Right lobe of liver (tissue), 6 donors: ENCODE data around the gene ABHD16A. TPM values are rescaled to one million over a fixed set of nuclear protein-coding genes. Genes with fewer than 3 reads are reported as not detected.

Source experiments
- ATAC-seq, 4 donors: fragments of 200-7000 bp; cut with Tn5 transposase; one replicate each; pipeline ENCODE4 v1.9.1; 2020; ENCODE audit warnings: mild to moderate bottlenecking in 4 of 4, moderate library complexity in 4 of 4
- DNase-seq, 3 donors: peaks; one replicate each; pipeline ENCODE4 v3.0.0-alpha.2; 2020
- H3K27ac ChIP-seq, 3 donors: fragments of 200-600 bp; one replicate each; pipeline ENCODE4 v1.8.0; 2022
- H3K27me3 ChIP-seq, 2 donors: fragments of 200-600 bp; one replicate each; pipeline ENCODE4 v1.8.0; 2022
- H3K36me3 ChIP-seq, 4 donors: fragments of 200-600 bp; sonication (generic) in 1 of 4; one replicate each; pipeline versions ENCODE4 v1.5.1 to v1.8.0; 2017 to 2022; ENCODE audit warnings: control low read depth in 1 of 4
- H3K4me1 ChIP-seq, 4 donors: fragments of 200-600 bp; sonication (generic) in 1 of 4; one replicate each; pipeline versions ENCODE4 v1.5.1 to v1.8.0; 2017 to 2022; ENCODE audit warnings: control low read depth in 1 of 4
- H3K4me3 ChIP-seq, 3 donors: fragments of 200-600 bp; one replicate each; pipeline ENCODE4 v1.8.0; 2022
- H3K9me3 ChIP-seq, 4 donors: fragments of 200-600 bp; sonication (generic) in 1 of 4; one replicate each; pipeline versions ENCODE4 v1.5.1 to v1.8.0; 2017 to 2022; ENCODE audit warnings: control low read depth in 1 of 4
- POLR2A ChIP-seq: fragments of 450-650 bp; IDR thresholded peaks from one replicate; pipeline ENCODE4 v1.6.1; 2017; ENCODE audit warnings: antibody characterized with exemption, mild to moderate bottlenecking
- WGBS: methylation state at CpG from one replicate; pipeline ENCODE4 v1.1.6; 2018; ENCODE audit warnings: low coverage, low lambda C conversion rate; ENCODE audit not compliant: insufficient coverage; ENCODE audit errors: missing lambda C conversion rate; 5-methylcytosine and 5-hydroxymethylcytosine counted together
- intact Hi-C, 2 donors: fragments of 100-400 bp; cut with DNase I; formaldehyde crosslinking; loops; one replicate each; pipeline versions ENCODE4 v1.11.2 to v1.14.1; 2022
- total RNA-seq, 6 experiments: library from RNA; depleted of rRNA in 2 of 6; stranded (reverse); fragments of >200 nt in 2 of 6; fragmentation: NEBNext Ultra II Directional in 3 of 6; extraction: Animal tissue kit (Norgen Biotek cat#: 25700) in 3 of 6; gene quantifications; one replicate each; pipeline versions ENCODE4 v1.1.0 to v1.2.4, GENCODE V29; 2016 to 2023
- TF ChIP-seq, protein P1 (sequence below), 4 donors: fragments of 200-600 bp in 3 of 4; fragments of 450-650 bp in 1 of 4; IDR thresholded peaks; one replicate each; pipeline versions ENCODE4 v1.5.1 to v1.8.0; 2016 to 2022; ENCODE audit warnings: antibody characterized with exemption in 4 of 4, mild to moderate bottlenecking in 2 of 4
- donor health status: DM: no; HTN: yes; CAD: no.
- donor health status: DM: no; HTN: no; CAD: no.
- donor health status: DM: no; HTN: no; CAD: no.
- donor health status: DM: no; HTN: yes; CAD: no.
- donor health status: DM: no; HTN: yes; CAD: no.

ABHD16A gene
- total RNA-seq, 6 experiments from 2014 or later = 29.7 to 34.8 (median 31.2) TPM

DNA sequence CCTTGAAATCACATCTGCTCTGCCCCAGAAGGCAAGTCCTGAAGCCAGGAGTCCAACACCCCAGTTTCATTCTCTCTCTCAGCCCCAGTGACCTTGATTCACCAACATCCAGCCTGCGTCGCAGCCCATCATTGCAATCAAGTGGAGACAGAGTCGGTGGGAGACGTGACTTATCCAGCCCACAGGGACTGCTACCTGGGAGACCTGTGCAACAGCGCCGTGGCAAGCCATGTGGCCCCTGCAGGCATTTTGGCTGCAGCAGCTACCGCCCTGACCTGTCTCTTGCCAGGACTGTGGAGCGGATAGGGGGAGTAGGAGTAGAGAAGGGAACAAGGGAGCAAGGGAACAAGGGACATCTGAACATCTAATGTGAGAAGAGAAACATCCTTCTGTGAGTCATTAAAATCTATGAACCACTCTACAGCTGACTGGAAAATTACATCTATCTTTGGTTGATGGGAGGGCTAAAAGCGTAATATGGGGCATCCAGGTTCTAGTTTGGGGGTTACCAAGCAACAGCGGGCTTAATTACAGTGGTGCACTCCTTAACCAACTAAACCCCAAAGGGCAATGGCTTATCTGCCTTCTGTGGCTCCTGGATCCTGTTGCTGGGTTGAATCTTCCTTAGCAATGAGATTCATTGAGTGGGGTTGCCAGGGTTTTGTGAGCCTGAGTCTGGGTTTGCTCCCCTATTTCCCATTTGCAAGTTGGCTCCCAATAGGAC is 14.5 kb upstream of the ABHD16A start:
- WGBS = 70% methylated on average over 7 of the region's 10 CpGs
- DNase-seq (no peak), ATAC-seq (peak; percentile 6 to 58 (median 36))
- H3K36me3 ChIP-seq = no peaks in the 10 kb centered on the region
- H3K27ac ChIP-seq = no peak overlapping the region
- intact Hi-C loops = loop anchor here in 1 of 2 donors (10.0 kb wide), 1 partner anchor 47 kb away; the partner anchor contains the start of gene SAPCD1
- TF ChIP-seq, protein P1, sequence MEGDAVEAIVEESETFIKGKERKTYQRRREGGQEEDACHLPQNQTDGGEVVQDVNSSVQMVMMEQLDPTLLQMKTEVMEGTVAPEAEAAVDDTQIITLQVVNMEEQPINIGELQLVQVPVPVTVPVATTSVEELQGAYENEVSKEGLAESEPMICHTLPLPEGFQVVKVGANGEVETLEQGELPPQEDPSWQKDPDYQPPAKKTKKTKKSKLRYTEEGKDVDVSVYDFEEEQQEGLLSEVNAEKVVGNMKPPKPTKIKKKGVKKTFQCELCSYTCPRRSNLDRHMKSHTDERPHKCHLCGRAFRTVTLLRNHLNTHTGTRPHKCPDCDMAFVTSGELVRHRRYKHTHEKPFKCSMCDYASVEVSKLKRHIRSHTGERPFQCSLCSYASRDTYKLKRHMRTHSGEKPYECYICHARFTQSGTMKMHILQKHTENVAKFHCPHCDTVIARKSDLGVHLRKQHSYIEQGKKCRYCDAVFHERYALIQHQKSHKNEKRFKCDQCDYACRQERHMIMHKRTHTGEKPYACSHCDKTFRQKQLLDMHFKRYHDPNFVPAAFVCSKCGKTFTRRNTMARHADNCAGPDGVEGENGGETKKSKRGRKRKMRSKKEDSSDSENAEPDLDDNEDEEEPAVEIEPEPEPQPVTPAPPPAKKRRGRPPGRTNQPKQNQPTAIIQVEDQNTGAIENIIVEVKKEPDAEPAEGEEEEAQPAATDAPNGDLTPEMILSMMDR (IDR thresholded peaks at IDR 0.05) = peak in 2 of 4 donors; percentile 7 to 9
- TF ChIP-seq POLR2A = no peak
- no peak overlapping the region for H3K4me3 ChIP-seq
- H3K27me3 ChIP-seq = no peaks in the 10 kb centered on the region
- H3K9me3 ChIP-seq = no peaks in the 10 kb centered on the region
- H3K4me1 ChIP-seq = no peaks in the 10 kb centered on the region

DNA sequence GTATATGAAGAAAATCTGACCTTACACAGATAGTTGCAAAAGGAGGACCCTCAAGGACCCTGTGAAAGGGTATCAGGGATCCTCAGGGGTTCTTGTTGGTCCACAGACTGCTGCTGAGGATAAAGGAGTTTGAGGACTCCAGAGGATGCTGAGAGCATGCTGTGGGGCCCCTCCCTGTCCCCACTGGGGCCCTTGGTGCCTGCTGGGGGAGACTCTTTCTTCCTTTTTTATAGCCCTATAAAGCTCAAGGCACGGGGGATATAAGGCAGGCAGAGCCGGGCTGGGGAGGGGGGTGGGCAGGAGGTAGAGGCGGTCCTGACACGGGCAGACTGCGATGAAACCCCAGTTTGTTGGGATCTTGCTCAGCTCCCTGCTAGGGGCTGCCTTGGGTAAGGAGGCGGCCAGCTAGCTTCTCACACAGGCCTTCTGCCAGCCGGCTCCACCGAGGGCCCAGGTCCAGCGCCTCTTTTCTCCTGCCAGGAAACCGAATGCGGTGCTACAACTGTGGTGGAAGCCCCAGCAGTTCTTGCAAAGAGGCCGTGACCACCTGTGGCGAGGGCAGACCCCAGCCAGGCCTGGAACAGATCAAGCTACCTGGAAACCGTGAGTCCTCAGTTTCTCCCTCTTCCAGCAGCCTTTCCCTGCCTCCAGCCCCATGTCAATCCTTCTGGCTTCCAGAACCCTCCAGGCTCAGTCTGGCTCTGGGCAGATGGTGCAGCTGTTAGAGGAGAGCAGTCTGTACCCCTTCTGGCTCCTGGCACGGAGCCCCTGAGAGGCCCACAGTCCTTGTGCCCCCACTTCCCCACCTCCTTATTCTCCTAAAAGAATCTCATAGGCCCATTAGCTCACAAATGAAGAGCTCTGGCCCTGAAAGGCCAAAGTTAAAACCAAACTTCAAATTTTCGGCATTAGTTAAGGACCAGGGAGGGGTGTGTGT is 12.2 kb upstream of the ABHD16A start, which contains the start of gene LY6G6D:
TSS of gene LY6G6D (plus strand) at position 327 of the 937 bp plus-strand sequence. CDS start at position 335, 8 bp downstream.
- Histone ChIP-seq H3K36me3 (no peaks in the 10 kb centered on the region), H3K27me3 (no peaks in the 10 kb centered on the region), H3K9me3 (no peaks in the 10 kb centered on the region), H3K4me1 (no peaks in the 10 kb centered on the region), H3K4me3 (no peak within 1 kb of the TSS), H3K27ac (no peak within 1 kb of the TSS)
- no peak for ATAC-seq
- intact Hi-C loops = loop anchor here in 1 of 2 donors (10.0 kb wide), 1 partner anchor 50 kb away; the partner anchor contains the start of gene SAPCD1
- WGBS = 72% methylated on average over 3 of the region's 16 CpGs
- DNase-seq = no peak
- TF ChIP-seq POLR2A = no peak
- TF ChIP-seq, protein P1 (IDR thresholded peaks at IDR 0.05) = no peak

- intact Hi-C loops = loop anchor here in 1 of 2 donors (10.0 kb wide), 1 partner anchor 51 kb away; the partner anchor contains the start of gene SAPCD1
Measured at GRCh38 chr6:31713991-31714684, 11.0 kb upstream of the ABHD16A start.

More at GRCh38 chr6:31713991-31714684, 11.0 kb upstream of the ABHD16A start:
- no peak for DNase-seq
- 70% methylated on average over 4 of the region's 5 CpGs for WGBS
- Histone ChIP-seq H3K4me3 (no peak overlapping the region), H3K27me3 (no peaks in the 10 kb centered on the region), H3K4me1 (no peaks in the 10 kb centered on the region), H3K27ac (no peak overlapping the region), H3K9me3 (no peaks in the 10 kb centered on the region), H3K36me3 (no peaks in the 10 kb centered on the region)
- TF ChIP-seq, protein P1 (IDR thresholded peaks at IDR 0.05) = no peak
- no peak for TF ChIP-seq POLR2A
- no peak for ATAC-seq
